ENCODE measurements around the gene SRSF10.

- TF ChIP-seq PBX3 (CRISPR knock-in tag; IDR thresholded peaks at IDR 0.05) (no peak), CTCF (tag by site-specific recombination; IDR thresholded peaks at IDR 0.05) (no peak), REPIN1 (tag by site-specific recombination; IDR thresholded peaks at IDR 0.05; ENCODE audit: low read depth) (no peak), ZNF530 (tag by site-specific recombination; IDR thresholded peaks at IDR 0.05; ENCODE audit: low read depth) (no peak), ZBTB21 (tag by site-specific recombination; IDR thresholded peaks at IDR 0.05) (no peak), REST (tag by site-specific recombination; IDR thresholded peaks at IDR 0.05) (no peak), ZFP41 (tag by site-specific recombination; IDR thresholded peaks at IDR 0.05; ENCODE audit: borderline replicate concordance) (no peak), ZNF423 (tag by site-specific recombination; IDR thresholded peaks at IDR 0.05) (no peak), ZNF274 (IDR thresholded peaks at IDR 0.05; ENCODE audit: low read length) (no peak), ZNF274 (tag by site-specific recombination; IDR thresholded peaks at IDR 0.05; ENCODE audit: borderline replicate concordance) (no peak), BCL11B (tag by site-specific recombination; IDR thresholded peaks at IDR 0.05; ENCODE audit: low read depth) (no peak), SP7 (tag by site-specific recombination; IDR thresholded peaks at IDR 0.05) (no peak), ZNF335 (tag by site-specific recombination; conservative IDR thresholded peaks at IDR 0.05) (no peak), ZNF76 (tag by site-specific recombination; IDR thresholded peaks at IDR 0.05; ENCODE audit: borderline replicate concordance, low read depth) (no peak), ZNF146 (tag by site-specific recombination; IDR thresholded peaks at IDR 0.05) (no peak)
Observed at GRCh38 chr1:23925279-23925678, 54.8 kb downstream of the SRSF10 start.
